ENCODE results near the gene EHMT1.
"Not testable (repeated sequence)": the region's sequence is repeated elsewhere in the genome, so short reads cannot be mapped to it uniquely, and the experiment has no call there.

EHMT1 gene

DNA sequence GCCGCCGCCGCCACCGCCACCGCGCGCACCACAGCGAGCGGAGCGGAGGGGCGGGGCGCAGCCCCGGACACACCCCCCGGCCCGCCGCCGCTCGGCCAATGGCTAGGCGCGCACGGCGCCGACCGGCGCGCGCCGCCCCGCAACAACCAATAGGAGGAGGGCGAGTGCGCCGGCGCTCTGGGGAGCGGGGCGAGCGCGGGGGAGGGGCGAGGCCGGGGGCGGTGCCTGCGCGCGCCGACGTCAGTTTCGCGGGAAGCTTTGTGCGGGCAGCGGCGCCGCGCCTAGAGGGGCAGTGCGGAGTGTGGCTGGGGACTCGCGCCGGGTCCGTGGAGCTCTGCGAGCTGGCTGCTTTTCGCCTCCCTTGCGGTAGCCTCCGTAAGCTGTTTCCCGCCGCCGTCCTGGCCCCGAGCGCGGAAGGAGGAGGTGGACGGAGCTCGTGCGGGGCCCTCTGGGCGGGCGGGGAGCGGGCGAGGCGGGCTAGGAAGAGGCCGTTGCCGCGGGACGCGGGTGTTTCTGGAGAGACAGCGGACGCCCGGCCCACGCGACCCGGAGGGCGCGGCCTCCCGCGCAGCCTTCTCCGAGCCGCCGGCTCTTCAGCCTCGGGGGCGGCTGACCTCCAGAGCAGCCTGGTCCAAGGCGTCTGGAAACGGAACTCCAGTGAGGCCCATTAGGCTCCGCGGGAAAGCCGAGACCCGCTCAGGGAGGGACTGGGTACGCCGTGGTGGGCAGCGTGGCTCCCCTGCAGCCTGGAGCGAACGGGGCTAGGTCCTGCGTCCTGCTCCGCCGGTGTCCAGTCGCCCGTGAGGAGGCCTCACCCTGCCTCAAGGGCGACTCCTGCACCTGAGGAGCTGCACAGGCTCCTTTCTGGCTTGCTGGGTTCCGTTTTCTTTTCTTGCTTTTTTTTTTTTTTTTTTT, 28.1 kb upstream of the EHMT1 start, which contains the start of gene ZMYND19:
Gene ZMYND19, minus strand, starts transcription at position 44 of the 915 bp plus-strand sequence. CDS start 249 bp downstream, outside the sequence.
- peak within 1 kb of the TSS; percentile 26 for H3K27ac ChIP-seq (ENCODE audit: insufficient read depth, low read depth, low read length, poor library complexity, severe bottlenecking)
- H3K36me3 ChIP-seq (ENCODE audit: control insufficient read depth, insufficient read depth, low read length): peaks cover 23% of the 10 kb centered on the region
- peak within 1 kb of the TSS; percentile 78 for H3K4me3 ChIP-seq (ENCODE audit: insufficient read depth, low read depth, low read length)
- WGBS, 2 experiments: 1% methylated on average over 113 of the region's 113 CpGs
- no peaks in the 10 kb centered on the region for H3K9me3 ChIP-seq (ENCODE audit: control insufficient read depth, low read length)
- H3K4me1 ChIP-seq (ENCODE audit: control insufficient read depth, insufficient read depth, low read length): peaks cover 9% of the 10 kb centered on the region
- H3K27me3 ChIP-seq (ENCODE audit: control insufficient read depth, insufficient read depth, low read length, poor library complexity, severe bottlenecking): no peaks in the 10 kb centered on the region

DNA sequence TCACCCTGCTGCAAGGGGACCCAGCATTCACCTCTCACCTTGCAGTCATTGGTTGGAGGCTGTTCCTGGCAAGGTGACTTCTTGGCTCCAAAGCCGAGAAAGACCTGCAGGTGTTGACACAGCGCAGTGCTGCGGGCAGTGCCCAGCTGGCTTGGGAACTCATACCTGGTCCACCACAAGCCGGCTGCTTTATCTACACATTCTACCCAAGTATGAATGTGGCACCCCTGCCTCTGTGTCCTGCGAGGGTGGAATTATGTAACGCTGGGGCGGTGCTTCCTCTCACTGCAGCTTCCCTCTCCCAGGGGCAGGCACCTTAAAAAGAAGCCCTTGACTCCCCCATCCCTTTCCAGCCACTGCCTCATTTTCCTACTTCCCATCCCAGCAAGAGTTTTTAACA, 26.0 kb upstream of the EHMT1 start:
- H3K4me3 ChIP-seq (ENCODE audit: insufficient read depth, low read depth, low read length): no peak overlapping the region
- no peak overlapping the region for H3K27ac ChIP-seq (ENCODE audit: insufficient read depth, low read depth, low read length, poor library complexity, severe bottlenecking)
- no peaks in the 10 kb centered on the region for H3K27me3 ChIP-seq (ENCODE audit: control insufficient read depth, insufficient read depth, low read length, poor library complexity, severe bottlenecking)
- 93 to 94% methylated on average over 7 of the region's 7 CpGs for WGBS, 2 experiments
- no peaks in the 10 kb centered on the region for H3K9me3 ChIP-seq (ENCODE audit: control insufficient read depth, low read length)
- H3K36me3 ChIP-seq (ENCODE audit: control insufficient read depth, insufficient read depth, low read length): peaks cover 8% of the 10 kb centered on the region
- H3K4me1 ChIP-seq (ENCODE audit: control insufficient read depth, insufficient read depth, low read length): peaks cover 9% of the 10 kb centered on the region

DNA sequence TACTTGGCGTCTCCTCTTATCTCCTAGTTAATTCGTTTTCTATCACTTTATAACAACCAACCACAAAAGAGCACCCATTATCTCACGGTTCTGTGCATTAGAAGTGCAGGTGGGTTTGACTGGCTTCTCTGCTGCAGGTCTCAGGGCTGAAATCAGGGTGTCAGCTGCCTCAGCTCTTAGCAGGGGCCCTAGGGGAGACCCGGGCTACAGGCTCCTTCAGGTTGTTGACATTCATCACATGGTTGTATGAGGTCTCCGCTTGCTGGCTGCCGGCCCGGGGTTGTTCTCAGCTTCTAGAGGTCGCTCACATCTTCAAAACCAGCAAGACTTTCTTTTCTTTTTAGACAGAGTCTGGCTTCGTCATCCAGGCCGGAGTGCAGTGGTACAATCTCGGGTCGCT, 25.6 kb upstream of the EHMT1 start:
- no peak overlapping the region for H3K4me3 ChIP-seq (ENCODE audit: insufficient read depth, low read depth, low read length)
- H3K27me3 ChIP-seq (ENCODE audit: control insufficient read depth, insufficient read depth, low read length, poor library complexity, severe bottlenecking): no peaks in the 10 kb centered on the region
- peaks cover 9% of the 10 kb centered on the region for H3K4me1 ChIP-seq (ENCODE audit: control insufficient read depth, insufficient read depth, low read length)
- no peak overlapping the region for H3K27ac ChIP-seq (ENCODE audit: insufficient read depth, low read depth, low read length, poor library complexity, severe bottlenecking)
- 90 to 91% methylated on average over 12 of the region's 12 CpGs for WGBS, 2 experiments
- no peaks in the 10 kb centered on the region for H3K9me3 ChIP-seq (ENCODE audit: control insufficient read depth, low read length)
- peaks cover 4% of the 10 kb centered on the region for H3K36me3 ChIP-seq (ENCODE audit: control insufficient read depth, insufficient read depth, low read length)

DNA sequence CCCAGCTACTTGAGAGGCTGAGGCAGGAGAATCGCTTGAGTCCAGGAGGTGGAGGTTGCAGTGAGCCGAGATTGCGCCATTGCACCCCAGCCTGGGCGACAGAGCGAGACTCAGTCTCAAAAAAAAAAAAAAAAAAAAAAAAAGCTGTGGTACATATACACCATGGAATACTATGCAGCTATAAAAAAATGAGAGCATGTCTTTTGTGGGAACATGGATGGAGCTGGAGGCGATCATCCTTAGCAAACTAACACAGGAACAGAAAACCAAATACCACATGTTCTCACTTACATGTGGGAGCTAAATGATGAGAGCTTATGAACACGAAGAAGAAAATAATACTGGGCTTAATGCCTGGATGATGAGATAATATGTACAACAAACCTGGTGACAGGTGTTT, 22.2 kb upstream of the EHMT1 start:
- H3K4me3 ChIP-seq (ENCODE audit: insufficient read depth, low read depth, low read length); H3K9me3 ChIP-seq (ENCODE audit: control insufficient read depth, low read length); H3K27ac ChIP-seq (ENCODE audit: insufficient read depth, low read depth, low read length, poor library complexity, severe bottlenecking); H3K4me1 ChIP-seq (ENCODE audit: control insufficient read depth, insufficient read depth, low read length); H3K36me3 ChIP-seq (ENCODE audit: control insufficient read depth, insufficient read depth, low read length); H3K27me3 ChIP-seq (ENCODE audit: control insufficient read depth, insufficient read depth, low read length, poor library complexity, severe bottlenecking): not testable (repeated sequence)
- WGBS, 2 experiments: 93 to 94% methylated on average over 3 to 5 of the region's 7 CpGs

DNA sequence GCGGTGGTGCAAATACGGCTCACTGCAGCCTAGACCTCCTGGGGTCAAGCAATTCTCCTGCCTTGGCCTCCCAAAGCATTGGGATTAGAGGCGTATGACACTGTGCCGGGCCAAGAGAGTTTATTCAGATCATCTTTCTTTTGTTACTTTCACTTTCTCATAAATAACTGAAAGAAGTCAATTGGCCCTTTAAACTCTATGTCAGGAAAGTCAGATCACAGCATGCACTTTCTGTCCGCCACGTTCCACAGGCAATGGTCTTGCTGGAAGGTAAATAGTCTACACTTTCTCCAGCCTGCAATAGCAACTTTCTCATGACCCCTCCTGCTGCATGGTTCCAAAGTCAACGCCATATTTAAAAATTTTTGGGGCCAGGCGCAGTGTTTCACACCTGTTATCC, 19.9 kb upstream of the EHMT1 start:
- H3K36me3 ChIP-seq (ENCODE audit: control insufficient read depth, insufficient read depth, low read length): no peaks in the 10 kb centered on the region
- H3K4me1 ChIP-seq (ENCODE audit: control insufficient read depth, insufficient read depth, low read length): peaks cover 4% of the 10 kb centered on the region
- 84 to 85% methylated on average over 8 of the region's 8 CpGs for WGBS, 2 experiments
- H3K4me3 ChIP-seq (ENCODE audit: insufficient read depth, low read depth, low read length): no peak overlapping the region
- H3K27ac ChIP-seq (ENCODE audit: insufficient read depth, low read depth, low read length, poor library complexity, severe bottlenecking): no peak overlapping the region
- H3K27me3 ChIP-seq (ENCODE audit: control insufficient read depth, insufficient read depth, low read length, poor library complexity, severe bottlenecking): peaks cover 7% of the 10 kb centered on the region
- H3K9me3 ChIP-seq (ENCODE audit: control insufficient read depth, low read length): no peaks in the 10 kb centered on the region

DNA sequence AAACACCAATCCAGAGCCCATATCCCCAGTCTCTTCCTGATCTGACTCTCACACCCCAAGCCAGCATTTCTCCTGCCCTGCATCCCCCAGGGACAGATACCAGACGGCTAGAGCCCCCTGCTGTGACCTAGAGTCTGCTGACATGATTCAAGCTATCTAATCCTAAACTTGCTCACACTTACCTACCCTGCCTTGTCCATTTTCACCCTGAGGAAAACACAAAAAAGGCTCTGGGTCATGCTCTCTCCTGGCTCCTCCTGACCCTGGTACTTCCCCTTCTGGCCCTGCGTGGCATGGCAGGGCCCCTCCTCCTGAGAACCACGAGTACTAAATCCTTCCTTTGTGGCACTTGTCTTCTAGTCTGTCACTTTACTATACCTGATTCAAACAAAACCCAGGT, 16.1 kb upstream of the EHMT1 start:
- peaks cover 25% of the 10 kb centered on the region for H3K27me3 ChIP-seq (ENCODE audit: control insufficient read depth, insufficient read depth, low read length, poor library complexity, severe bottlenecking)
- H3K4me3 ChIP-seq (ENCODE audit: insufficient read depth, low read depth, low read length): no peak overlapping the region
- 21 to 30% methylated on average over 3 of the region's 3 CpGs for WGBS, 2 experiments
- H3K9me3 ChIP-seq (ENCODE audit: control insufficient read depth, low read length): no peaks in the 10 kb centered on the region
- H3K27ac ChIP-seq (ENCODE audit: insufficient read depth, low read depth, low read length, poor library complexity, severe bottlenecking): no peak overlapping the region
- H3K4me1 ChIP-seq (ENCODE audit: control insufficient read depth, insufficient read depth, low read length): peaks cover 14% of the 10 kb centered on the region
- no peaks in the 10 kb centered on the region for H3K36me3 ChIP-seq (ENCODE audit: control insufficient read depth, insufficient read depth, low read length)

DNA sequence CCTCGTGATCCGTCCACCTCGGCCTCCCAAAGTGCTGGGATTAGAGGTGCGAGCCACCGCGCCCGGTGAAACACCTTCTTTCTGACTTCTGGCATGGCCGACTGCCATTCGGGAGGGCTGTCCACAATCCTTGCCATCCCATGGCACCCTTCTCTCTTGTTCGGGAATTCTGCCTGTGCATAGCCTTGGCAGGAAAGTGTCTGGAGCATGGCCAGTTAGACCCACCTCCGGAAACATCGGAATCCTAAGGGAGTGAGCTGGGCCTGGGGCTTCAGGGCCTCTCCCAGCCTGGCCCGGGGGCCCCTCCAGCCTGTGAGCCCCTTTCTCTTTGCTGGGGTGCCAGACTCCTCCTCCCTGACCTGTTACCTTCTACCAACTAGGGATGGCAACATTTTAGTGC, 14.9 kb upstream of the EHMT1 start:
- H3K9me3 ChIP-seq (ENCODE audit: control insufficient read depth, low read length): no peaks in the 10 kb centered on the region
- peaks cover 14% of the 10 kb centered on the region for H3K4me1 ChIP-seq (ENCODE audit: control insufficient read depth, insufficient read depth, low read length)
- 92 to 93% methylated on average over 13 of the region's 13 CpGs for WGBS, 2 experiments
- no peak overlapping the region for H3K4me3 ChIP-seq (ENCODE audit: insufficient read depth, low read depth, low read length)
- H3K36me3 ChIP-seq (ENCODE audit: control insufficient read depth, insufficient read depth, low read length): no peaks in the 10 kb centered on the region
- peaks cover 25% of the 10 kb centered on the region for H3K27me3 ChIP-seq (ENCODE audit: control insufficient read depth, insufficient read depth, low read length, poor library complexity, severe bottlenecking)
- H3K27ac ChIP-seq (ENCODE audit: insufficient read depth, low read depth, low read length, poor library complexity, severe bottlenecking): no peak overlapping the region

DNA sequence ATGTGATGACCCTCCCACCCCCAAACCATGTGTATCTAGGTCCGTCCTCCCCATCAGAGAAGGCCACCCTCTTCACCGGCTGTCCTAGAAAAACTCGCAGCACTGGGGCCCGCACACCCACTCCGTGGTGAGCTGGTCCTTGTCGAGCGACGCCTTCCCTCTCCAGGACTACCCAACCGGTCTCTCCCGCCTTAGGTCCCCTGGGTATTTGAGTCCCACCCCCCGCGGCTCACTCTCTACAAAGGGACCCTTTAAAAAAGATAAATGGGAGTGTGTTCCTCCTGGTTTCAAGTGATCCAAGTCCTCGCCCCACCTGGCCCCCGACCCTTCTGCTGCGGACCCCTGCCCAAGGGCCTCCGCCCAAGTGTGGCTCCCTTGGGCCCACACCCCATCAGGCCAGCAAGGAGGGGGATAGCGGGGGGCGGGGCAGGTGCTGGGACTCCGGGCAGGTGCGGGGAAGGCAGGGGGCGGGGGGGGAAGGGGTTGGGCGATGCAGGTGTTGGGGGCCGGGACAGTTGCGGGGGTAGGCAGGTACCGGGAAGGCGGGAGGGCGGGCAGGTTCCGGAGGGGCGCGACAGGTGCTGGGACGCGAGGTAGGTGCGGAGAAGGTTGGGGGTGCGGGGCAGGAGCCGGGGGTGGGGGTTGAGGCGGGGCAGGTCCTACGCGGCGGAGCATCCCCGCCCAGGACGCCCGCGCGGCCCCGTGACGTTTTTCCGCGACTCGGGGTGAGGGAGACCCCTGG, 14.3 kb upstream of the EHMT1 start:
- Histone ChIP-seq H3K4me3 (ENCODE audit: insufficient read depth, low read depth, low read length) (peak overlapping the region; percentile 30), H3K27ac (ENCODE audit: insufficient read depth, low read depth, low read length, poor library complexity, severe bottlenecking) (no peak overlapping the region), H3K36me3 (ENCODE audit: control insufficient read depth, insufficient read depth, low read length) (no peaks in the 10 kb centered on the region), H3K4me1 (ENCODE audit: control insufficient read depth, insufficient read depth, low read length) (peaks cover 14% of the 10 kb centered on the region), H3K27me3 (ENCODE audit: control insufficient read depth, insufficient read depth, low read length, poor library complexity, severe bottlenecking) (peaks cover 25% of the 10 kb centered on the region), H3K9me3 (ENCODE audit: control insufficient read depth, low read length) (no peaks in the 10 kb centered on the region)
- 24% methylated on average over 49 of the region's 49 CpGs for WGBS, 2 experiments

DNA sequence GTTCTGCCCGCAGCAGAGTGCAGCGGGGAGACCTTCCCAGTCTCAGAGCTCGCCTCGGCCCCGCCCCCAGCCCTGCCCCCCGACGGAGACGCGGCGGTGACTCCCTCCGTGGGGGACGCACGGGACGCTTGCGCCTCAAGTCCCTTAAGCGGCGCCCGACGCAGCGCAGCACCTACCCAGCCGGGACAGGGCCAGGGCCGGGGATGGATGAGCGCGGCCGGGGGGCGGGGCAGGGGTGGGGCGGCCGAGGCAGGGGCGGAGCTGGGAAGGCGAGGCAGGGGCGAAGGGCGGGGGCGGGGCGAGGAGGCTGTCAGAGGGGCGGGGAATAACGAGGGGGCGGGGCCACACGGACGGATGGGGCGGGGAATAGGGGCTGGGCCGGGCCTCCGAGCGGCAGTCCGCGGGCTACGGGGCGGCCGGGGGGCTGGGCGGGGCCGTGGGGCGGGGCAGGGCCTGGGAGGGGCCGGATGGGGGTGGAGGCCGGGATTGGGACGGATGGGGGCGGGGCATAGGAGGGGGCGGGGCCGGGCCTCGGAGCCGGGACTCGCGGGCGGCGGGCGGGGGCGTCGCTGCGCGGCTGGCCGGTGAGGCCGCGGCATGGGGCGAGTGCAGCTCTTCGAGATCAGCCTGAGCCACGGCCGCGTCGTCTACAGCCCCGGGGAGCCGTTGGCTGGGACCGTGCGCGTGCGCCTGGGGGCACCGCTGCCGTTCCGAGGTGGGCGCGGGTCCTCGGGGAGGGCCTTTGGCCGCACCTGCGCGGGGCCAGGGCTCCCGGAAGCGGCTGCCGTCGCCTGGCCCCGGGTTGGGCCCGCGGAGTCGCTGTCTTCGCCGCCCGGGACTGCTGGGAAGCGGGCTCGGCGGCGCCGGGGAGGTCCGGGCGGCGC, 13.4 kb upstream of the EHMT1 start, which contains the start of gene ARRDC1:
Gene ARRDC1, plus strand, starts transcription at position 566 of the 884 bp plus-strand sequence. Its CDS starts 32 bp downstream, at position 598.
- H3K27ac ChIP-seq (ENCODE audit: insufficient read depth, low read depth, low read length, poor library complexity, severe bottlenecking): no peak within 1 kb of the TSS
- WGBS, 2 experiments: 0% methylated on average over 110 to 111 of the region's 111 CpGs
- no peaks in the 10 kb centered on the region for H3K36me3 ChIP-seq (ENCODE audit: control insufficient read depth, insufficient read depth, low read length)
- no peaks in the 10 kb centered on the region for H3K9me3 ChIP-seq (ENCODE audit: control insufficient read depth, low read length)
- H3K4me3 ChIP-seq (ENCODE audit: insufficient read depth, low read depth, low read length): peak within 1 kb of the TSS; percentile 47
- peaks cover 14% of the 10 kb centered on the region for H3K4me1 ChIP-seq (ENCODE audit: control insufficient read depth, insufficient read depth, low read length)
- peaks cover 25% of the 10 kb centered on the region for H3K27me3 ChIP-seq (ENCODE audit: control insufficient read depth, insufficient read depth, low read length, poor library complexity, severe bottlenecking)
